Loucy (cell line): ENCODE measurements around the gene P3H4.
"Not testable (repeated sequence)": the region's sequence is repeated elsewhere in the genome, so short reads cannot be mapped to it uniquely, and the experiment has no call there.

Experiments
- H2AFZ ChIP-seq: fragments of 200-600 bp; sonication (generic); 2 replicates; pipeline ENCODE4 v1.6.0; 2016; ENCODE audit warnings: antibody characterized with exemption, mild to moderate bottlenecking, low read length, moderate library complexity
- H3F3A ChIP-seq: fragments of 200-600 bp; 2 replicates; pipeline ENCODE4 v1.6.0; 2016; ENCODE audit warnings: antibody characterized with exemption, low read depth, mild to moderate bottlenecking
- H3K27me3 ChIP-seq: fragments of 200-600 bp; sonication (generic); 2 replicates; pipeline ENCODE4 v1.6.1; 2014; ENCODE audit warnings: low read length, mild to moderate bottlenecking; ENCODE audit not compliant: insufficient read depth, poor library complexity, severe bottlenecking
- H3K36me3 ChIP-seq: fragments of 200-600 bp; sonication (generic); 2 replicates; pipeline ENCODE4 v1.6.1; 2016; ENCODE audit warnings: low read length; ENCODE audit not compliant: insufficient read depth
- H3K4me1 ChIP-seq: fragments of 200-600 bp; sonication (generic); 2 replicates; pipeline ENCODE4 v1.5.1; 2014; ENCODE audit warnings: low read length, mild to moderate bottlenecking; ENCODE audit not compliant: insufficient read depth, poor library complexity, severe bottlenecking
- H3K4me2 ChIP-seq: fragments of 200-600 bp; sonication (generic); 2 replicates; pipeline ENCODE4 v1.6.0; 2014; ENCODE audit warnings: antibody characterized with exemption, low read length, low read depth, mild to moderate bottlenecking; ENCODE audit not compliant: poor library complexity, severe bottlenecking
- H3K4me3 ChIP-seq: fragments of 200-600 bp; sonication (generic); 2 replicates; pipeline ENCODE4 v1.5.1; 2014; ENCODE audit warnings: low read length, mild to moderate bottlenecking, mixed read lengths; ENCODE audit not compliant: poor library complexity, severe bottlenecking
- H3K79me2 ChIP-seq: fragments of 200-600 bp; sonication (generic); 2 replicates; pipeline ENCODE4 v1.6.1; 2014; ENCODE audit warnings: low read length; ENCODE audit not compliant: insufficient read depth
- H3K9ac ChIP-seq: fragments of 200-600 bp; sonication (generic); 2 replicates; pipeline ENCODE4 v1.6.0; 2014; ENCODE audit warnings: mild to moderate bottlenecking, low read depth, low read length, moderate library complexity; ENCODE audit not compliant: poor library complexity, severe bottlenecking
- H3K9me2 ChIP-seq: fragments of 200-600 bp; sonication (generic); replicated peaks from 2 replicates; pipeline ENCODE4 v1.6.1; 2016; ENCODE audit warnings: low read depth, low read length, mixed read lengths
- H3K9me3 ChIP-seq: fragments of 200-600 bp; sonication (generic); 2 replicates; pipeline ENCODE4 v1.6.1; 2014; ENCODE audit warnings: mild to moderate bottlenecking, antibody characterized with exemption, low read length, low read depth; ENCODE audit not compliant: insufficient read depth
- H4K20me1 ChIP-seq: fragments of 200-600 bp; sonication (generic); 2 replicates; pipeline ENCODE4 v1.6.0; 2014; ENCODE audit warnings: antibody characterized with exemption, low read length, mild to moderate bottlenecking; ENCODE audit not compliant: insufficient read depth, poor library complexity, severe bottlenecking
- CTCF ChIP-seq: fragments of 200-600 bp; sonication (generic); conservative IDR thresholded peaks from 2 replicates; pipeline ENCODE4 v1.5.1; 2014; ENCODE audit warnings: mild to moderate bottlenecking, antibody characterized with exemption, low read length
- EZH2phosphoT487 ChIP-seq: fragments of 200-600 bp; IDR thresholded peaks from 2 replicates; pipeline ENCODE4 v1.6.1; 2018; ENCODE audit warnings: antibody characterized with exemption, mild to moderate bottlenecking, moderate library complexity, borderline replicate concordance

The P3H4 gene

GRCh38 chr17:41777157-41777573, 34.6 kb downstream of the P3H4 start:
- H3K4me3 ChIP-seq, result no peak overlapping the region

GRCh38 chr17:41776262-41776900, 35.4 kb downstream of the P3H4 start:
- H3K9ac ChIP-seq, H3K4me1 ChIP-seq, H3K4me3 ChIP-seq, H3K27me3 ChIP-seq, H3K4me2 ChIP-seq, H3F3A ChIP-seq, H2AFZ ChIP-seq, H3K9me2 ChIP-seq, H3K9me3 ChIP-seq: not testable (repeated sequence)
- Histone ChIP-seq H4K20me1 (peaks cover 59% of the 10 kb centered on the region), H3K79me2 (peaks cover 80% of the 10 kb centered on the region), H3K36me3 (peaks cover 26% of the 10 kb centered on the region; the same call in 1 of the 2 replicates)

More at GRCh38 chr17:41777157-41777573, 34.6 kb downstream of the P3H4 start:
- Histone ChIP-seq H3K27me3 (no peaks in the 10 kb centered on the region), H3K4me1 (peaks cover 11% of the 10 kb centered on the region), H3K9me2 (no peaks in the 10 kb centered on the region), H3K36me3 (peaks cover 18% of the 10 kb centered on the region; the same call in 1 of the 2 replicates), H3K4me2 (no peak overlapping the region), H3K79me2 (peaks cover 87% of the 10 kb centered on the region), H3F3A (no peaks in the 10 kb centered on the region), H4K20me1 (peaks cover 61% of the 10 kb centered on the region), H3K9ac (no peak overlapping the region), H2AFZ (no peak overlapping the region), H3K9me3 (no peaks in the 10 kb centered on the region)
- TF ChIP-seq CTCF, result no peak
- TF ChIP-seq EZH2phosphoT487, result no peak

- Histone ChIP-seq H3K36me3 (peaks cover 33% of the 10 kb centered on the region; the same call in 1 of the 2 replicates), H3K4me2 (no peak overlapping the region), H3K9me2 (no peaks in the 10 kb centered on the region), H3K27me3 (no peaks in the 10 kb centered on the region), H2AFZ (no peak overlapping the region), H3K4me1 (no peaks in the 10 kb centered on the region), H3K4me3 (no peak overlapping the region), H3F3A (no peaks in the 10 kb centered on the region), H4K20me1 (peaks cover 55% of the 10 kb centered on the region), H3K9ac (no peak overlapping the region), H3K9me3 (no peaks in the 10 kb centered on the region), H3K79me2 (peaks cover 74% of the 10 kb centered on the region)
- TF ChIP-seq CTCF (no peak), EZH2phosphoT487 (no peak)
These were observed 36.1 kb downstream of the P3H4 start for GRCh38 chr17:41775394-41776226.
